ENCODE results near the gene VSTM4.

Gene VSTM4

DNA sequence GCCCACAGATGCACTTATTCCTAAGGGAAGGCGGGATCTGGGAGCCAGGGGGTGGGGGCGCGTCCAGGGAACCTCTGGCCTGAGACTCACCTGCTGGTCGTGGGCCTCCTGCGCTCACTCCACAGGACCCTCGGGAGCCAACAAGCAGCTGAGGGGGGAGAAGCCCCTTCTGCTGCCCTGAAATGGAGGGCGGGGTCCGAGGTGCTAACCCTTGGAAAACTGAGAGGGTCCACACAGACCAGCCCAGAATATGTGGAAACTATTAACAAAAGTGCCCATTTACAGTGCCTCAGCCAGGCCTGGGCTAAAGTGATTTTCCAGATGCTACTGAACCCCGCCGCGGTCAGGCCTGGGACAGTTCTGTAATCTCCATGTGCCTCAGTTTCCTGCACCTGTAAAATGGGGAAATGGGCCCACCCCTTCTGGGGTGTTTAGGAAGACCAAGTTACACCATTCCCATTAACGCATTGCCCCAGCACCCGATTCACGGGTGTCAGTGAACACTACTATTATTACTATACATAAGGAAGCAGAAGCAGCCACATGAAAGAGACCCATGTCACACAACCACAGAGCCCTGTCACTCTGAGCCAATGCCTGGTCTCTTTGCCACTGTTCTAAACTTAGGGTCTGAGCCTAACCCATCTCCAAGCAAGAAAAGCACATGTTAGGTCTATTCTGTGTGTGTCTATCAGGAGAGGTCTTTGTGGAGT, 630 bp upstream of the VSTM4 start:
- DNase-seq (ENCODE audit: low read depth): no peak
- TF ChIP-seq MYC (IDR thresholded peaks at IDR 0.05; ENCODE audit: low read depth, low read length) (no peak), POLR2A (IDR thresholded peaks at IDR 0.05; ENCODE audit: extremely low read depth, insufficient read length) (no peak), MAX (IDR thresholded peaks at IDR 0.05; ENCODE audit: low read depth, low read length) (no peak), CTCF (IDR thresholded peaks at IDR 0.05; ENCODE audit: low read depth, low read length) (no peak)
- no peak overlapping the region for H3K4me3 ChIP-seq (ENCODE audit: low read depth, low read length)

GRCh38 chr10:49114718-49115014, 656 bp downstream of the VSTM4 start:
- TF ChIP-seq POLR2A (IDR thresholded peaks at IDR 0.05; ENCODE audit: extremely low read depth, insufficient read length): no peak
- no peak for TF ChIP-seq MAX (IDR thresholded peaks at IDR 0.05; ENCODE audit: low read depth, low read length)
- TF ChIP-seq CTCF (IDR thresholded peaks at IDR 0.05; ENCODE audit: low read depth, low read length): no peak
- TF ChIP-seq MYC (IDR thresholded peaks at IDR 0.05; ENCODE audit: low read depth, low read length): no peak
- no peak for DNase-seq (ENCODE audit: low read depth)
- H3K4me3 ChIP-seq (ENCODE audit: low read depth, low read length): no peak overlapping the region

DNA sequence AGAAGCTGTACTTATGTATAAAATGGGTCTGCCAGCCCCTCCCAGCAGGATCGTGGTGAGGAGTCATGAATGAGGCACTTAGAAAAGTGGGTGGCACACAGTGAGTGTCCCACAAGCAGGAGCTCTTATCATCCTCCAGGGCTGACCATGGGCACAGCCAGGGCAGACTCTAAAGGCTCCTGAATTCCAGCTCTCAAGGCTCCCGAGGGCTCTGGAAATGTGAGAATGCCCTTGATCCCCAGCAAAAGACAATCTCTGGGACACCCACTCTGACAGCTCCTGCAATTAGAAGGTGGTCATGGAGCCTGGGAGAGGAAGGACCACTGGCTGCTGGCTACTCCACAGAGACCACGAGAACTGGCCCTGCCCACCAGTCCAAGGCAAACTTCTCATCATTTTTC, 1.6 kb downstream of the VSTM4 start:
- TF ChIP-seq MAX (IDR thresholded peaks at IDR 0.05; ENCODE audit: low read depth, low read length): no peak
- no peak for TF ChIP-seq MYC (IDR thresholded peaks at IDR 0.05; ENCODE audit: low read depth, low read length)
- TF ChIP-seq POLR2A (IDR thresholded peaks at IDR 0.05; ENCODE audit: extremely low read depth, insufficient read length): no peak
- no peak for TF ChIP-seq CTCF (IDR thresholded peaks at IDR 0.05; ENCODE audit: low read depth, low read length)
- no peak for DNase-seq (ENCODE audit: low read depth)
- no peak overlapping the region for H3K4me3 ChIP-seq (ENCODE audit: low read depth, low read length)

DNA sequence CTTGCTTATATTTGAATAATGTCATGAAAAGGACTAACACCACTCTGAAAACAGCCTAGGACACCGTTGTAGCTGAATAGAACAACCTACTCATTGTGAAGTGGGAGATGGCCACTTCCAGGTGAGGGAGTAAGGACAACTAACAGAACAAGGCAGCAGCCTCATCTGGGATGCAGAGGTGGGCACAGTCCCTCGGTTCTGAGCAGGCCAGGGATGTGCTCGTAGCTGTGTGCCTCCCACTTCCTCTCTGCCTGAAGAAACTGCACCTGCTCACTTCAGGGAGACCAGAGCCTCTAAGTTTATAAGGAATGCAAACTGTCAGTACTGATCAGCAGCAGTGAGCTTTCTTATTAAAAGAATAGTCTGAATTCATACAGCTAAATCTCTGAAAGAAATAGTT, 2.5 kb downstream of the VSTM4 start:
- H3K4me3 ChIP-seq (ENCODE audit: low read depth, low read length): no peak overlapping the region
- TF ChIP-seq CTCF (IDR thresholded peaks at IDR 0.05; ENCODE audit: low read depth, low read length) (no peak), MAX (IDR thresholded peaks at IDR 0.05; ENCODE audit: low read depth, low read length) (no peak), POLR2A (IDR thresholded peaks at IDR 0.05; ENCODE audit: extremely low read depth, insufficient read length) (no peak), MYC (IDR thresholded peaks at IDR 0.05; ENCODE audit: low read depth, low read length) (no peak)
- DNase-seq (ENCODE audit: low read depth): no peak

GRCh38 chr10:49112098-49112497, 3.2 kb downstream of the VSTM4 start:
- H3K4me3 ChIP-seq (ENCODE audit: low read depth, low read length): no peak overlapping the region
- DNase-seq (ENCODE audit: low read depth): no peak
- TF ChIP-seq MAX (IDR thresholded peaks at IDR 0.05; ENCODE audit: low read depth, low read length) (no peak), POLR2A (IDR thresholded peaks at IDR 0.05; ENCODE audit: extremely low read depth, insufficient read length) (no peak), MYC (IDR thresholded peaks at IDR 0.05; ENCODE audit: low read depth, low read length) (no peak), CTCF (IDR thresholded peaks at IDR 0.05; ENCODE audit: low read depth, low read length) (no peak)

All from NB4 (cell line).